HUES48 (cell line): Measurements from ENCODE around the gene NAPEPLD.
A peak's percentile ranks its signal among the peaks of the same experiment; 100 is the strongest.
"Not testable (repeated sequence)": the region's sequence is repeated elsewhere in the genome, so short reads cannot be mapped to it uniquely, and the experiment has no call there.

Source experiments
- H3K27ac ChIP-seq: one replicate; pipeline ENCODE4 v1.7.0; 2013; ENCODE audit warnings: low read depth, low read length, inconsistent platforms
- H3K27me3 ChIP-seq: 2 replicates; pipeline ENCODE4 v1.6.1; 2013; ENCODE audit warnings: mild to moderate bottlenecking, low read length; ENCODE audit not compliant: control insufficient read depth, insufficient read depth
- H3K36me3 ChIP-seq: 2 replicates; pipeline ENCODE4 v1.6.1; 2013; ENCODE audit warnings: low read length; ENCODE audit not compliant: control insufficient read depth, insufficient read depth
- H3K4me1 ChIP-seq: 2 replicates; pipeline ENCODE4 v1.6.1; 2013; ENCODE audit warnings: mild to moderate bottlenecking, low read length; ENCODE audit not compliant: control insufficient read depth, insufficient read depth
- H3K4me3 ChIP-seq: 2 replicates; pipeline ENCODE4 v1.5.1; 2013; ENCODE audit warnings: mild to moderate bottlenecking, low read depth, low read length
- H3K9ac ChIP-seq: 2 replicates; pipeline ENCODE4 v1.6.1; 2013; ENCODE audit warnings: mild to moderate bottlenecking, low read depth, low read length, moderate library complexity
- H3K9me3 ChIP-seq: 2 replicates; pipeline ENCODE4 v1.6.1; 2013; ENCODE audit warnings: low read length; ENCODE audit not compliant: control insufficient read depth, insufficient read depth

The NAPEPLD gene

GRCh38 chr7:103148994-103149807 lies at the start of gene NAPEPLD:
NAPEPLD (minus strand) TSS chr7:103149099; CDS start chr7:103128776, 20,323 bp downstream.
- peaks cover 3% of the 10 kb centered on the region; the same call in 1 of the 2 replicates for H3K27me3 ChIP-seq
- H3K4me3 ChIP-seq: peak within 1 kb of the TSS; percentile 68
- H3K27ac ChIP-seq: peak within 1 kb of the TSS; percentile 95
- peaks cover 30% of the 10 kb centered on the region for H3K4me1 ChIP-seq
- H3K36me3 ChIP-seq: no peaks in the 10 kb centered on the region
- peak within 1 kb of the TSS; percentile 87 for H3K9ac ChIP-seq
- H3K9me3 ChIP-seq: no peaks in the 10 kb centered on the region

DNA sequence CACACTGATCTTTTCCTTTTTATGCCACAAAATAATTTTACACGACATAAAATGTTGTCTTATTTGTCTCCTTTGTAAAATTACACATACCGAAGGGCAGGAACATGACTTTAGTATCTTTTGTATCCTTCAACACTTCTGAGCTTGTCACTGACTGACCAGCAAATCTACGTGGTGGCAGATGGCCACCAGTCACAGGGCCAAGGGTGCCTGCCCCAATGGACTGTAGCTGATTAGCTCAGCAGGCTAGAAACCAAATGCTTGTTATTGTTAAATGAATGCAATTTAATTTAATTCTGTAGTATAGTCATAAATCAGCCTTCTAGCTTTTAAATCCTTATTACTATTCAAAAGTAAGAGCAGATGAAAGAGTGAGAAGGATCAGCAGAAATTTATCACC lies 49.2 kb upstream of the NAPEPLD start:
- not testable (repeated sequence) for H3K27ac ChIP-seq, H3K36me3 ChIP-seq, H3K4me3 ChIP-seq, H3K27me3 ChIP-seq, H3K9me3 ChIP-seq, H3K4me1 ChIP-seq, H3K9ac ChIP-seq

DNA sequence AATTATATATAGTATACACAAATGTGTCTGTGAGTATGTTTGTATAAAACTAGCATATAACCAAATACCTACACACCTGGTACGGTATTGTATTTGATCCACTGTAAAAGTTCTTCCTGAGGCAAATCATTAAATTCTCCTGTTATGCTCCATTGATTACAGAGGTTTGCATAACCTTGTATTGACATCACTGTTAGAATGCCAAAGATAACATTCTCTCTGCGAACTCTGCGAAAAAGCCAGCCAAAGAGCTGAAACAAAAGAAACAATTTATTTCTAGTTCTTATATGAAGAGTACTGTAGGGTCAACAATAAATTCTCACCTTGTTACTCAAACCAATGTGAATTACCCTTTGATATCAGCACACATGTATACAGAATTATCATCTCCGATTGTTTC lies 46.5 kb upstream of the NAPEPLD start:
- H3K27me3 ChIP-seq, H3K9me3 ChIP-seq, H3K27ac ChIP-seq, H3K36me3 ChIP-seq, H3K4me3 ChIP-seq, H3K9ac ChIP-seq, H3K4me1 ChIP-seq: not testable (repeated sequence)

GRCh38 chr7:103172415-103173146 lies 23.7 kb upstream of the NAPEPLD start:
- not testable (repeated sequence) for H3K9ac ChIP-seq, H3K4me1 ChIP-seq, H3K27me3 ChIP-seq, H3K36me3 ChIP-seq, H3K9me3 ChIP-seq, H3K4me3 ChIP-seq, H3K27ac ChIP-seq

DNA sequence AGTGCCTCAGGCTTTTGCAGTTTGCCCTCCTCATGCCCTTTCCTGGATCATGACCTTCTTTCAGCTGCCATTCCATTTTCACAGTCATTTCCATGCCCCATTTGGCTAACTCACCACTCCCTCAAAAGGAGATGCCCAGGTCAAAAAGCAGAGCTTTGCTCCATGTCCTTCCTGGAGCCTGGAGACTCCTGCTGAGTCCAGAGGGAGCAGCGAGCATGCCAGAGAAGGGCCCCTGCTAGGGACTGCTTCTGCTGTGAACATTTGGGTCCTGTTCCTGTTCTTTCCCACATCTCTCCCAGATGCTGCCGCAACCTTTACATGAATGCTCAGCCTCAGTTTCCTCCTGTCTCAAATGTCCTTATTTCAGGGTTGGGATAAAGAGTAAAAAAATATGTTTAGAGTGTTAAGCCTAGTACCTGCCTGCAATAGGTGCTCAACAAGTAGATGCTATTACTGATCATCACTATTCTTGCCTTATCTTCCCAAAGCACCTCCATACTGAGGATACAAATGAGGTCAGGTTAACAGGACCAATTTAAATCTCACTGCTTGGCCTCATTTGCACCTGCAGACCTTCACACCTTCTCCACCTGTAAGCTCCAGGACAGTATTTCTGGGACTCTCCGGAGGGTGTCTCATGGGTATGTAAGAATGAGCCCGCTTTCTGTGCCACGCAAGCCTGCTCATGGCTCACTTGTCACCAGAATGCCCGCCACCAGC lies 23.0 kb upstream of the NAPEPLD start:
- H3K36me3 ChIP-seq, H3K27me3 ChIP-seq, H3K27ac ChIP-seq, H3K4me1 ChIP-seq, H3K9me3 ChIP-seq, H3K9ac ChIP-seq, H3K4me3 ChIP-seq: not testable (repeated sequence)

- H3K4me3 ChIP-seq, H3K27ac ChIP-seq, H3K9ac ChIP-seq, H3K27me3 ChIP-seq, H3K36me3 ChIP-seq, H3K4me1 ChIP-seq, H3K9me3 ChIP-seq: not testable (repeated sequence)
Observed at GRCh38 chr7:103166921-103167544, 18.1 kb upstream of the NAPEPLD start.

DNA sequence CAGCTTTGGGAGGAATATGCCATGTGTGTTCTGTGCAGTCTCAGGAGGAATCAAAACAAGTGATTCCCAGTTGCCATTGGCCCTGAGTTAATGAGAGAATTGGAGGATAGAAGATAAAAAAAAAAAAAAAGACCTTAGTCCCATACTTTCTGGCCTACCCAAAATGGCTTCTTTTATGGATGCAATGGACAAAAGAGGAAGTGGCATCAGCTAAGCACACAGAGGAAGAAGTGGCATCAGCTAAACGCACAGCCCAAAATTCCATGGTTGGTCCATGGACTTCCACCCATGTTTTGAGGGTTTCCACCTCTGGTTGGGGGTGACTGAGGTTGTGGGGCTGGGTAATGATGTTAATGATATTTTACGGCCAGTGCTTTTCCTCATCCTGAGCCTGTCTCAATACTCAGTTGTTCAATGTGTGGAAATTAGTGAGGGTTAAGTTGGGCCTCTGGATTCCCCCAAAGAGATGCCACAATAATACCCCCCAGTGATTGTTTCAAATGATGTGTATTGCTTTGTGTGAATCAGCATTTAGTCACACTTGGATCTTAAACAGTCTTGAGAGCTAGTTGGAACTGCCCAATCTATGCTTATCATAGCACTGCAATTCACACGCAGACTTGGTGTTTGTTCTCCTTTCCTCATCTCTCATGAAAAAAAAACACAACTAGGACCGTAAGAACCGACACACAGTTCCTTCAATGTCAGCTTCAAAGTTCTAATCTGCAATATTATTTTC lies 14.4 kb upstream of the NAPEPLD start:
- H3K4me3 ChIP-seq, H3K36me3 ChIP-seq, H3K27ac ChIP-seq, H3K9me3 ChIP-seq, H3K9ac ChIP-seq, H3K27me3 ChIP-seq, H3K4me1 ChIP-seq: not testable (repeated sequence)

DNA sequence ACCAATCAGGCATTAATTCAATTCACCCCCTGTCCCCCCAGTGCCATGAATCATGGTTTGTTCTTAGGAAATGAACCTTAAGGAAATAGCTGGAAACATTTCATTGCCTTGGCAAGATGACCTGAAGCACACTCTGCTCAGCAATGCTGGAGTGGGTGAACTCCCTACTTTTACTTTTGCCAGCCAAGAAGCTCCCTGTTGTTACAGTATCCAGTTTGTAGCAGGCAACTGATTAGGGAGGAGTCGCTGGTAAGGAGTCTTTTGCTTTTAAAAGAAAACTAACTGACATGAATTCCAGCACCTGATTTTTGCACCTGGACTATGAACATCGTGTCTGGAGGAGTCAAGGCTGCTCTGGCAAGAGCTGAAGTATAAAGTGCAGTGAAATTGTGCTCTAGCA lies 13.7 kb upstream of the NAPEPLD start:
- H3K4me1 ChIP-seq, H3K27me3 ChIP-seq, H3K9me3 ChIP-seq, H3K36me3 ChIP-seq, H3K27ac ChIP-seq, H3K4me3 ChIP-seq, H3K9ac ChIP-seq: not testable (repeated sequence)

DNA sequence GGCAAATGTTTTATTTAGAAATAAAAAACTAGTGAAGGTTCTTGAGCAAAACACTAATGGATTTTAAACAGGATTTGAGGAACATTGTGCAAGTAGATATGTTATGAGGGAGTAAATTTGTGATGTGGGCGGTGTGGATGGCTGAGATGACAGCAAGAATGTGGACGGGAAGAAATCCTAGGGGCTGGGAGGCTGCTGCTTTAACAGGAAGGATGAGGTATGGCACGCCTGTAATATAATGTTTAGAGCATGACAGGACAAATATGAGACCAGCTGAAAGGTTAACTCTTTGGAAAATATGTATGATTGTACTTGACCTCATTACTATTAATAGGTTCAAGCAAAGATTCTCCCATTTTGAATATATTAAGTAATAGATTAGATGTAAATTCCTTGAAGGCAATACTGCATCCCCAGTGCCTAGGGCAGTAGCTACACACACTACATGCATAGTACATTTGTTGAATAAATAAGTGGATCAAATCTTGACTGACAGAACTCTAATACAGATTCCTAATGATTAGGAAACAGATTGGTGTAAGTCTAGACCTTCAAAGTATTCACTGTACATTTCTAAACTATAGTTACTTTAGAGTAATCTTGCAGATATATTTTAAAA lies 13.2 kb upstream of the NAPEPLD start:
- H3K9me3 ChIP-seq, H3K4me3 ChIP-seq, H3K4me1 ChIP-seq, H3K36me3 ChIP-seq, H3K9ac ChIP-seq, H3K27ac ChIP-seq, H3K27me3 ChIP-seq: not testable (repeated sequence)

- not testable (repeated sequence) for H3K4me1 ChIP-seq, H3K9me3 ChIP-seq, H3K36me3 ChIP-seq, H3K27ac ChIP-seq, H3K9ac ChIP-seq, H3K4me3 ChIP-seq, H3K27me3 ChIP-seq
Observed at GRCh38 chr7:103159072-103159471, 10.2 kb upstream of the NAPEPLD start.
